Measurements from ENCODE around the gene SPTLC3.

DNA sequence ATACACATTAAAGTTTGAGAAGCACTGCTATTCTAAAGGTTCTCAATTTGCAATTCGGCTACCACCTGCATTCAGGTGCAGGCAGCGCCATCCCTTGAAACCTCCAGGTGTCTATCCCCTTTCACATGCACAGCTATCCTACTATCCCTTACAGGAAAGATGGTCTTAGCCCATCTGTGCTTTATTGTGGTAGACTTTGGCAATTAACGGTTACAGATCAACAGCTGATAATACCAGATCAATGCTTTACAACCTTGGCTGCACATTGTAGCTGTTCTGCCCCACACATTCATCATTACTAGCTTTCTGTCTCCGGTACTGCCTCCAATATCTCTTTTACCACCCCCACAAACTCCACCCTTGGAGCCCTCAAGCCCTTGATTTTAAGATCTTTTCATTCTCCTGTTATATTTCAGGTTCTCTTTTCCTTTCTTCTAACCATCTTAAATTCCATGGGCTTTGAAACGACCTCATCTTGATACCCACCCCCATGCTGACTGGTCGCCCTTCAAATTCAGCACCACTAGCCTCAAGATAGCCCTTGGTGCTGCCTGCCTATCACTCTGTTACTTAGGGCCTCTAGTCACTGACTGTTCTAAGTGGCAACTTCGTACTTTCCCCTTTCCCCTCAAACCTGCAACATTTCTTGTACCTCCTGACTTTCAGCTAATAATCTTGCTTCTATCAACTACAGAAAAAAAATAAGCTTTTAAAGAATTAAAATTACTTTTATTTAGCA lies 50.8 kb downstream of the SPTLC3 start:
- TF ChIP-seq, protein P1, sequence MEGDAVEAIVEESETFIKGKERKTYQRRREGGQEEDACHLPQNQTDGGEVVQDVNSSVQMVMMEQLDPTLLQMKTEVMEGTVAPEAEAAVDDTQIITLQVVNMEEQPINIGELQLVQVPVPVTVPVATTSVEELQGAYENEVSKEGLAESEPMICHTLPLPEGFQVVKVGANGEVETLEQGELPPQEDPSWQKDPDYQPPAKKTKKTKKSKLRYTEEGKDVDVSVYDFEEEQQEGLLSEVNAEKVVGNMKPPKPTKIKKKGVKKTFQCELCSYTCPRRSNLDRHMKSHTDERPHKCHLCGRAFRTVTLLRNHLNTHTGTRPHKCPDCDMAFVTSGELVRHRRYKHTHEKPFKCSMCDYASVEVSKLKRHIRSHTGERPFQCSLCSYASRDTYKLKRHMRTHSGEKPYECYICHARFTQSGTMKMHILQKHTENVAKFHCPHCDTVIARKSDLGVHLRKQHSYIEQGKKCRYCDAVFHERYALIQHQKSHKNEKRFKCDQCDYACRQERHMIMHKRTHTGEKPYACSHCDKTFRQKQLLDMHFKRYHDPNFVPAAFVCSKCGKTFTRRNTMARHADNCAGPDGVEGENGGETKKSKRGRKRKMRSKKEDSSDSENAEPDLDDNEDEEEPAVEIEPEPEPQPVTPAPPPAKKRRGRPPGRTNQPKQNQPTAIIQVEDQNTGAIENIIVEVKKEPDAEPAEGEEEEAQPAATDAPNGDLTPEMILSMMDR (conservative IDR thresholded peaks at IDR 0.05 in 1 of 2, IDR thresholded peaks at IDR 0.05 in 1 of 2; ENCODE audit: extremely low read depth in 1 of 2, insufficient read depth in 1 of 2, low read depth in 1 of 2, low read length in 2 of 2) = no peak
- TF ChIP-seq EZH2 (IDR thresholded peaks at IDR 0.05; ENCODE audit: borderline replicate concordance, low read length) = no peak

Measured in mammary epithelial cell (primary cell).